GM10248 (cell line): ENCODE data around the gene SEMA3F.

ENCODE experiments used
- CTCF ChIA-PET: fragments of 300-600 bp; sonication (Branson Sonifier 250); formaldehyde crosslinking; extraction: SDS; loops from one replicate; lab custom pipeline; 2021; ENCODE audit warnings: antibody characterized with exemption; lab: Yijun Ruan, JAX
- POLR2A ChIA-PET: fragments of 350-650 bp; sonication (Branson Sonifier 250); formaldehyde crosslinking; extraction: SDS; loops from one replicate; lab custom pipeline; 2020; ENCODE audit warnings: antibody characterized with exemption; lab: Yijun Ruan, JAX
- DNase-seq: peaks from one replicate; pipeline ENCODE4 v3.0.0; 2012; ENCODE audit errors: extremely low spot score
- TF ChIP-seq, protein P1 (sequence below): IDR thresholded peaks from 2 replicates; pipeline ENCODE4 v1.5.1; 2012; ENCODE audit warnings: mild to moderate bottlenecking, low read depth; ENCODE audit errors: extremely low read depth, missing control alignments, control extremely low read depth

The SEMA3F gene

DNA sequence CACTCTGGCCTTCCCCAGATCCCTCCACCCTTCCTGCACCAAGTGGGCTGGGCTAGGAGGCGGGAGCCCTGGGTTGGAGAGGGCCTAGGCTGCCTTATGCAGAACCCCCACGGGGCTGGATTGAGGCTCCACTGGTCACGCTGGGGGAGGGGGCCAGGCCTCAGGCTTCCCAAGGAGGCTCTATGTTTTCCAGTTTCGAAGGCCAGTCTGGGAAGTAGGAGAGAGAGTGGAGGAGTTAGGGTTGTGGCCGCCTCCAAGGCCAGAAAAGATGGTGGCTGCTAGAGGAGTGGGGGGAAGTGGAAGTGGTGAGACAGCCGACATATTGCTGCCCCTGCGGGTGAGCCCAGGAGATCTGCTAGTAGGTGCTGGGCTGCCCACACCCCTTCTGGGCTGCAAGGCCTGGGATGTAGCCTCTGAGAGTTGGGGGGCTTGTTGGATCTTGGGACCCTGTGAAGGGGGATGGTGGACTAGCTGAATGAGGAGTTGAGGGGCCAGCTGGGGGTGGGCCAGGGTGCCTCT, 82.1 kb downstream of the SEMA3F start:
- no peak for DNase-seq
- ChIA-PET CTCF (interaction anchor here (1.3 to 15.1 kb wide), 4 partner anchors 9 to 45 kb away, joined by 3 to 276 read pairs (median 16); no protein-coding TSS in a partner anchor), POLR2A (interaction anchor here (0.6 kb wide), 2 partner anchors 35 to 1977 kb away, joined by 5 to 13 read pairs; no protein-coding TSS in a partner anchor)

DNA sequence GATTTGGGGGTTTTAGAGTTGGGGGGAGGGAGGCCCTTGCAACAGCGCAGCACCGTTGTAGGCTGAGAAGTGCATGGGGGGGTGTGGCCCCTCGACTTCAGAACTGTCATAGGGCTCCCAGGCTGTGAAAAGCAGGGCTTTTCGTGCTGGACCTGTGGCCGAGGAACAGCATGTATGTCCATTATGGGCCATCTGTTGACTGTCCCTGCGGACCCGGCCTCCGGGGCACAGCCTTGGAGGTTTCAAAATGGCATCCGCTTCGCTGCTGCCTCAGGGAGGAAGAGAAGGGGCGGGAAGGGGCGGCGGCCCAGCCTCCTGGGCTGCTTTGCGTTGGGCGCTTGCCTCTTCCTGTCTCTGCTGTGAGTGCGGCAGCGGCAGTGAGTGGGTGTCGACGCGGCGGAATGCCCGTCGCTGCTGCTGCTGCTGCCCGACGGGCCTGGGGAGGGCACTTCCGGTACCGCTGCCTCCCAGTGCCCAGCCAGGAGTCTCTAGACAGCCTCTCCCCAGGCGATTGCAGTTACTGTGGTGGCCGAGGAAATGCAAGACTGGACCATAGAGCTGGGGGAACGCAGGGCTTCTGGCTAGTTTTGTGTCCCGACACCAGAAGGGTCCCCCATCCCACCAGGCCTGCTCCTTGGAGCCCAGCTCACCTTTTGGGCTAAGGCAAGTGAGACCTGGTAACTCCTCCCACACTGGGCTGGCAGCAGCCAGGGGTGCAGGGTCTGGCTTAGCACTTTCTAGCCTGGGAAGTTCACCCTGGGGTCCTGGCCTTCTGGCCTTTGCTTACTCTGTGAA, 82.8 kb downstream of the SEMA3F start:
- POLR2A ChIA-PET = interaction anchor here (0.6 kb wide), 2 partner anchors 34 to 1976 kb away, joined by 5 to 13 read pairs; no protein-coding TSS in a partner anchor
- TF ChIP-seq, protein P1, sequence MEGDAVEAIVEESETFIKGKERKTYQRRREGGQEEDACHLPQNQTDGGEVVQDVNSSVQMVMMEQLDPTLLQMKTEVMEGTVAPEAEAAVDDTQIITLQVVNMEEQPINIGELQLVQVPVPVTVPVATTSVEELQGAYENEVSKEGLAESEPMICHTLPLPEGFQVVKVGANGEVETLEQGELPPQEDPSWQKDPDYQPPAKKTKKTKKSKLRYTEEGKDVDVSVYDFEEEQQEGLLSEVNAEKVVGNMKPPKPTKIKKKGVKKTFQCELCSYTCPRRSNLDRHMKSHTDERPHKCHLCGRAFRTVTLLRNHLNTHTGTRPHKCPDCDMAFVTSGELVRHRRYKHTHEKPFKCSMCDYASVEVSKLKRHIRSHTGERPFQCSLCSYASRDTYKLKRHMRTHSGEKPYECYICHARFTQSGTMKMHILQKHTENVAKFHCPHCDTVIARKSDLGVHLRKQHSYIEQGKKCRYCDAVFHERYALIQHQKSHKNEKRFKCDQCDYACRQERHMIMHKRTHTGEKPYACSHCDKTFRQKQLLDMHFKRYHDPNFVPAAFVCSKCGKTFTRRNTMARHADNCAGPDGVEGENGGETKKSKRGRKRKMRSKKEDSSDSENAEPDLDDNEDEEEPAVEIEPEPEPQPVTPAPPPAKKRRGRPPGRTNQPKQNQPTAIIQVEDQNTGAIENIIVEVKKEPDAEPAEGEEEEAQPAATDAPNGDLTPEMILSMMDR = no peak
- CTCF ChIA-PET = interaction anchor here (1.3 to 15.1 kb wide), 2 partner anchors 8 to 10 kb away, joined by 9 to 276 read pairs; no protein-coding TSS in a partner anchor
- DNase-seq = peak; percentile 87

More for the DNA sequence above, 82.1 kb downstream of the SEMA3F start:
- TF ChIP-seq, protein P1 = no peak

DNA sequence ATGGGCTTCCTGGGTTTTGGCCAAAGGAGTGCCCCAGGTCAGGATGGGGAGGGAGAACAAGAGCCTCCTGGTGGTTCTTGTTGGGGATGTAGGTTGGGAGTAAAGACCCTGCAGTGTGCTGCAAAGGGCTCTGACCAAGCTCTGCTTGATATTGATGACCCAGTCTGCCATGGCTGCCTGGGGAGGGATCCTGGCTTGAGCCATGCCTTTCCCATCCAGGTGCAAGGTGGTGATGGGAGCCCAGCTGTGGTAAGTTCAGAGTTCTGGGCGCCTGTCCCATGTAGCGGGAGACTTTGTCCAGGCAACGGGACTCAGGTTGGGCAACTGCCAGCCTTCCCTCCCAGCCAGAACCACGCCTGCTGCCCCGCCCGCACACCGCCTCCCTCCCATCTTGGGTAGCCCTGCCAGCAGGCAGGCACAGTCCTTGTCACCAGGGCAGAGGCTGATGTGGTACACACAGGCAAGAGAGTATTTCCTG, 83.5 kb downstream of the SEMA3F start:
- ChIA-PET POLR2A (no interaction called here), CTCF (interaction anchor here (1.3 to 15.1 kb wide), 2 partner anchors 7 to 11 kb away, joined by 9 to 276 read pairs; no protein-coding TSS in a partner anchor)
- TF ChIP-seq, protein P1 = no peak
- DNase-seq = no peak
